Measurements from ENCODE around the gene SUFU. TPM values are rescaled to one million over a fixed set of nuclear protein-coding genes. Genes with fewer than 3 reads are reported as not detected.

Gene SUFU
- total RNA-seq, 3 donors from 2014 or later (not counting 1 experiment from before 2014, with no cell fraction given) = 8.2 to 13.0 (median 11.5) TPM

DNA sequence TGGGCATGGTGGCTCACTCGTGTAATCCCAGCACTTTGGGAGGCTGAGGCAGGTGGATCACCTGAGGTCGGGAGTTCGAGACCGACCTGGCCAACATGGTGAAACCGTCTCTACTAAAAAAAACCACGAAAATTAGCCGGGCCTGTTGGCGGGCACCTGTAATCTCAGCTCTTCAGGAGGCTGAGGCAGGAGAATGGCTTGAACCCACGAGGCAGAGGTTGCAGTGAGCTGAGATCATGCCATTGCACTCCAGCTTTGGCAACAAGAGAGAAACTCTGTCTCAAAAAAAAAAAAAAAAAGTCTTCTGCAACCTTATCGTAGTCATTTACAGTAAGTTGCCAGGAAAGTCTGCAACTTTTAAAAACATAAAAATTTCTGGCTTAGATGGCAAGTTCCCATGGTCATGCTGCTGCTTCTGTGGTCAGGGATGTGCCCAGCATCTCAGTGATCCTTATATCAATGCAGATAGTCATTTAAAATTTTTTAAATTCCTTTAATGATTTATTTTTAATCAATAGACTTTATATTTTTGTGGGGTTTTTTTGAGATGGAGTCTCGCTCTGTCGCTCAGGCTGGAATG is 15.6 kb downstream of the SUFU start:
- DNase-seq (no peak), ATAC-seq (no peak)
- intact Hi-C loops (cut with micrococcal nuclease) = no loop called here
- Mint-ChIP-seq H3K4me3 (no peak overlapping the region), H3K27me3 (ENCODE audit: low read depth in 2 of 2) (no peaks in the 10 kb centered on the region), H3K4me1 (peaks cover 14 to 16% of the 10 kb centered on the region in 2 donors), H3K36me3 (no peaks in the 10 kb centered on the region), H3K27ac (no peak overlapping the region), H3K9me3 (no peaks in the 10 kb centered on the region)
- H3K4me3 ChIP-seq (ENCODE audit: low read length) = no peak overlapping the region
- H3K27me3 ChIP-seq (ENCODE audit: control insufficient read depth, insufficient read depth, low read length) = no peaks in the 10 kb centered on the region
- no peaks in the 10 kb centered on the region for H3K9me3 ChIP-seq (ENCODE audit: control insufficient read depth, insufficient read depth, low read length)
- 96% methylated on average over 12 of the region's 12 CpGs for WGBS (ENCODE audit: insufficient coverage)
- no peak overlapping the region for H3K27ac ChIP-seq (ENCODE audit: low read length)
- H3K4me1 ChIP-seq (ENCODE audit: control insufficient read depth, insufficient read depth, low read length) = no peaks in the 10 kb centered on the region
- peaks cover 6% of the 10 kb centered on the region for H3K36me3 ChIP-seq (ENCODE audit: control insufficient read depth, insufficient read depth, low read length)
- TF ChIP-seq, protein P1, sequence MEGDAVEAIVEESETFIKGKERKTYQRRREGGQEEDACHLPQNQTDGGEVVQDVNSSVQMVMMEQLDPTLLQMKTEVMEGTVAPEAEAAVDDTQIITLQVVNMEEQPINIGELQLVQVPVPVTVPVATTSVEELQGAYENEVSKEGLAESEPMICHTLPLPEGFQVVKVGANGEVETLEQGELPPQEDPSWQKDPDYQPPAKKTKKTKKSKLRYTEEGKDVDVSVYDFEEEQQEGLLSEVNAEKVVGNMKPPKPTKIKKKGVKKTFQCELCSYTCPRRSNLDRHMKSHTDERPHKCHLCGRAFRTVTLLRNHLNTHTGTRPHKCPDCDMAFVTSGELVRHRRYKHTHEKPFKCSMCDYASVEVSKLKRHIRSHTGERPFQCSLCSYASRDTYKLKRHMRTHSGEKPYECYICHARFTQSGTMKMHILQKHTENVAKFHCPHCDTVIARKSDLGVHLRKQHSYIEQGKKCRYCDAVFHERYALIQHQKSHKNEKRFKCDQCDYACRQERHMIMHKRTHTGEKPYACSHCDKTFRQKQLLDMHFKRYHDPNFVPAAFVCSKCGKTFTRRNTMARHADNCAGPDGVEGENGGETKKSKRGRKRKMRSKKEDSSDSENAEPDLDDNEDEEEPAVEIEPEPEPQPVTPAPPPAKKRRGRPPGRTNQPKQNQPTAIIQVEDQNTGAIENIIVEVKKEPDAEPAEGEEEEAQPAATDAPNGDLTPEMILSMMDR (IDR thresholded peaks at IDR 0.05) = no peak

DNA sequence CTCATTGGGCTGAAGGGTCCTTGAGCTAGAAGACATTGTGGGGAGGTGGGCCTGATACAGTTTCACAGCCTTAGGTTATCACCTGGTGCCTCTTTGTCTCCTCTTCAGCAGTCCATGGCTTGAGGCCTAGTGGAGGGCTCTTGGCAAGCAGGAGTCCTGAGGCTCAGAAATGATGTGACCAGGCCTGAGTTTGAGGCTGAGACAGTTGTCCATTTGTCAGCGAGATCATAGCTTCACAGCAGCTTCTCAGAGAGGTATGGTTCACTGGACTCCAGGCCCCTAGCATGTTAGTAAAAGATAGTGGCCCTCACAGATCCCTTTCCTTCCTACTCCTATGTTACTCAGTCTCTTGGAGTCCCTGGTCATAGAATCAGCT is 19.1 kb downstream of the SUFU start:
- no peak overlapping the region for H3K27ac Mint-ChIP-seq
- ATAC-seq (no peak), DNase-seq (no peak)
- WGBS (ENCODE audit: insufficient coverage) = 100% methylated on average over 1 of the region's 1 CpG
- Histone ChIP-seq H3K36me3 (ENCODE audit: control insufficient read depth, insufficient read depth, low read length) (peaks cover 4% of the 10 kb centered on the region), H3K27ac (ENCODE audit: low read length) (no peak overlapping the region), H3K27me3 (ENCODE audit: control insufficient read depth, insufficient read depth, low read length) (no peaks in the 10 kb centered on the region), H3K4me1 (ENCODE audit: control insufficient read depth, insufficient read depth, low read length) (no peaks in the 10 kb centered on the region), H3K9me3 (ENCODE audit: control insufficient read depth, insufficient read depth, low read length) (no peaks in the 10 kb centered on the region), H3K4me3 (ENCODE audit: low read length) (no peak overlapping the region)
- TF ChIP-seq, protein P1 (IDR thresholded peaks at IDR 0.05) = no peak
- intact Hi-C loops (cut with micrococcal nuclease) = no loop called here
- H3K4me3 Mint-ChIP-seq = no peak overlapping the region
- H3K27me3 Mint-ChIP-seq (ENCODE audit: low read depth in 2 of 2) = no peaks in the 10 kb centered on the region
- no peaks in the 10 kb centered on the region for H3K36me3 Mint-ChIP-seq
- H3K9me3 Mint-ChIP-seq = no peaks in the 10 kb centered on the region
- H3K4me1 Mint-ChIP-seq = peaks cover 14% of the 10 kb centered on the region in 2 donors

DNA sequence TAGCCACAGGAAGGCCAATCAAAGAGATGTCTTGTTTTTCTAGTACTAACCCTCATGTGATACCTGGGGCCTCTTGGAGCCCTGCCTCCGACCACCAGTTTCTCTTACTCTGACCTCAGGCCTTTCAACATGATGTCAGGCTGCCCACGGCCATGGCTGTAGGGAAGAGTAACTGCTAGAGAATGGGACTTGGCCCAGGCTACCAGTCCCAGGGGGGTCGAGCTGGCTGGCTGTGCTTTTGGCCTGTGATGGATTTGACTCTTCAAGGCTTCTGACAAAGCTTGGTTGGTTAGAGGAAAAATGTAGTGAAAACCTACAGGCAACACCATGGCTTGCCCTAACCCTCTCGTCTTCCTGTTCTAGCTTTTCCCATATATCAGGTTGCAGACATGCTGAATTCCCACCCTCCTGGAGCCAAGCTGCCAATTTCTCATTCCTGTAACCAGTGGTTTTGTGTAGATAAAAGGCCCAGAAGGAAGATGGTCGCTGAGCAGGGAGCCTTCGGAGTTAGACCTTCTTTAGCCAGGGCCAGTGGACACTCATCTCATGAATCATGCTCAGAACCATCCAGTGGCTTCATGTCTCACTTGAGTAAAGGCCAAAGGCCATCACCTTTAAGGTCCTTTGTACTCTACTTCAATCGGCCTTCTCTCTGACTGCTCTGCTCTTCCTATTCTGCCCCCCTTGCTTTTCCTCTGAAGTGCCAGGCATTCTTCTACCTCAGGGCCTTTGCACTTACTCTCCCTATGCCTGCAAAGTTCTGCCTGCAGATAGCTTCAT is 19.7 kb downstream of the SUFU start:
- H3K27ac Mint-ChIP-seq = no peak overlapping the region

More for the DNA sequence above, 19.7 kb downstream of the SUFU start:
- peaks cover 14% of the 10 kb centered on the region in 2 donors for H3K4me1 Mint-ChIP-seq
- no peaks in the 10 kb centered on the region for H3K36me3 Mint-ChIP-seq
- intact Hi-C loops (cut with micrococcal nuclease) = no loop called here
- Histone ChIP-seq H3K36me3 (ENCODE audit: control insufficient read depth, insufficient read depth, low read length) (peaks cover 4% of the 10 kb centered on the region), H3K9me3 (ENCODE audit: control insufficient read depth, insufficient read depth, low read length) (no peaks in the 10 kb centered on the region), H3K27me3 (ENCODE audit: control insufficient read depth, insufficient read depth, low read length) (no peaks in the 10 kb centered on the region), H3K4me1 (ENCODE audit: control insufficient read depth, insufficient read depth, low read length) (no peaks in the 10 kb centered on the region), H3K27ac (ENCODE audit: low read length) (no peak overlapping the region), H3K4me3 (ENCODE audit: low read length) (no peak overlapping the region)
- 95% methylated on average over 7 of the region's 7 CpGs for WGBS (ENCODE audit: insufficient coverage)
- H3K4me3 Mint-ChIP-seq = no peak overlapping the region
- no peaks in the 10 kb centered on the region for H3K9me3 Mint-ChIP-seq
- TF ChIP-seq, protein P1 (IDR thresholded peaks at IDR 0.05) = no peak
- DNase-seq (no peak), ATAC-seq (no peak)
- no peaks in the 10 kb centered on the region for H3K27me3 Mint-ChIP-seq (ENCODE audit: low read depth in 2 of 2)
